ENCODE results near the gene LARGE1. TPM values are rescaled to one million over a fixed set of nuclear protein-coding genes. Genes with fewer than 3 reads are reported as not detected.

The LARGE1 gene
- total RNA-seq, 1 experiment from 2014 or later, result 1.5 TPM

DNA sequence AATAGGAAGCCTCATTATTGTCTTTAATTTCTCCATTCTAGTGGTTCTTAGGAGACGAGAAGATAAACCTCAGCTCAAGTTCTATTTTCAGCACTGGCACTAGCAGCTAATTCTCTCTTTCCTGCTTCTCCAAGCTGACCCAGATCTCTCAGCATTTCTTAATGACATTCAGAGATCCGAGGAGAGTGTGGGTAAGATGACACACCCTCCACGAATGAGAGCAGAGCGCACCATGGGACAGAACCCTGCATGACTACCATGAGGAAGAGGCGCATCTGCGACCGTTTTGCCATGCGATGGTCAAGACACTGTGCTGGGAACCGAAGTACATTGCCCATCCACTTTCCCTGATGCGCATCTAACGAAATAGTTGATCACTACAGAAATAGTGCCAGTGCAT, 241.8 kb downstream of the LARGE1 start:
- CTCF ChIA-PET, result no interaction called here
- no TSS peak for BruUV-seq (replicated peaks)
- intact Hi-C loops (cut with micrococcal nuclease), result loop anchor here (5.0 kb wide), 1 partner anchor 51 kb away; no protein-coding TSS in a partner anchor

More for the DNA sequence above, 241.8 kb downstream of the LARGE1 start:
- no peak overlapping the region for H2AFZ ChIP-seq (ENCODE audit: low read depth, low read length, poor library complexity, severe bottlenecking)
- H3K4me2 ChIP-seq (ENCODE audit: low read length), result no peak overlapping the region
- no peaks in the 10 kb centered on the region for H4K20me1 ChIP-seq (ENCODE audit: insufficient read depth)
- no peaks in the 10 kb centered on the region for H3K79me2 ChIP-seq (ENCODE audit: insufficient read depth, low read length)
- TF ChIP-seq POLR2A (IDR thresholded peaks at IDR 0.05; ENCODE audit: borderline replicate concordance, extremely low read depth, insufficient read depth, insufficient read length) (no peak), SRF (IDR thresholded peaks at IDR 0.05; ENCODE audit: low read depth) (no peak), EZH2phosphoT487 (IDR thresholded peaks at IDR 0.05; ENCODE audit: borderline replicate concordance) (no peak), CEBPB (IDR thresholded peaks at IDR 0.05; ENCODE audit: low read depth) (no peak), ZFX (IDR thresholded peaks at IDR 0.05) (no peak), POLR2AphosphoS5 (IDR thresholded peaks at IDR 0.05; ENCODE audit: low read depth, low read length) (no peak), EGR1 (IDR thresholded peaks at IDR 0.05; ENCODE audit: low read depth) (no peak), ELF1 (IDR thresholded peaks at IDR 0.05; ENCODE audit: borderline replicate concordance, low read depth) (no peak), FOSL1 (IDR thresholded peaks at IDR 0.05; ENCODE audit: low read depth) (no peak), SP1 (IDR thresholded peaks at IDR 0.05; ENCODE audit: low read depth) (no peak), YY1 (IDR thresholded peaks at IDR 0.05; ENCODE audit: extremely low read depth, insufficient replicate concordance, low read depth, low read length) (no peak)
- TF ChIP-seq, protein P1, sequence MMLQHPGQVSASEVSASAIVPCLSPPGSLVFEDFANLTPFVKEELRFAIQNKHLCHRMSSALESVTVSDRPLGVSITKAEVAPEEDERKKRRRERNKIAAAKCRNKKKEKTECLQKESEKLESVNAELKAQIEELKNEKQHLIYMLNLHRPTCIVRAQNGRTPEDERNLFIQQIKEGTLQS (IDR thresholded peaks at IDR 0.05), result no peak
- TF ChIP-seq, protein P2, sequence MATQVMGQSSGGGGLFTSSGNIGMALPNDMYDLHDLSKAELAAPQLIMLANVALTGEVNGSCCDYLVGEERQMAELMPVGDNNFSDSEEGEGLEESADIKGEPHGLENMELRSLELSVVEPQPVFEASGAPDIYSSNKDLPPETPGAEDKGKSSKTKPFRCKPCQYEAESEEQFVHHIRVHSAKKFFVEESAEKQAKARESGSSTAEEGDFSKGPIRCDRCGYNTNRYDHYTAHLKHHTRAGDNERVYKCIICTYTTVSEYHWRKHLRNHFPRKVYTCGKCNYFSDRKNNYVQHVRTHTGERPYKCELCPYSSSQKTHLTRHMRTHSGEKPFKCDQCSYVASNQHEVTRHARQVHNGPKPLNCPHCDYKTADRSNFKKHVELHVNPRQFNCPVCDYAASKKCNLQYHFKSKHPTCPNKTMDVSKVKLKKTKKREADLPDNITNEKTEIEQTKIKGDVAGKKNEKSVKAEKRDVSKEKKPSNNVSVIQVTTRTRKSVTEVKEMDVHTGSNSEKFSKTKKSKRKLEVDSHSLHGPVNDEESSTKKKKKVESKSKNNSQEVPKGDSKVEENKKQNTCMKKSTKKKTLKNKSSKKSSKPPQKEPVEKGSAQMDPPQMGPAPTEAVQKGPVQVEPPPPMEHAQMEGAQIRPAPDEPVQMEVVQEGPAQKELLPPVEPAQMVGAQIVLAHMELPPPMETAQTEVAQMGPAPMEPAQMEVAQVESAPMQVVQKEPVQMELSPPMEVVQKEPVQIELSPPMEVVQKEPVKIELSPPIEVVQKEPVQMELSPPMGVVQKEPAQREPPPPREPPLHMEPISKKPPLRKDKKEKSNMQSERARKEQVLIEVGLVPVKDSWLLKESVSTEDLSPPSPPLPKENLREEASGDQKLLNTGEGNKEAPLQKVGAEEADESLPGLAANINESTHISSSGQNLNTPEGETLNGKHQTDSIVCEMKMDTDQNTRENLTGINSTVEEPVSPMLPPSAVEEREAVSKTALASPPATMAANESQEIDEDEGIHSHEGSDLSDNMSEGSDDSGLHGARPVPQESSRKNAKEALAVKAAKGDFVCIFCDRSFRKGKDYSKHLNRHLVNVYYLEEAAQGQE (IDR thresholded peaks at IDR 0.05; ENCODE audit: low read depth), result no peak
- TF ChIP-seq, protein P3, sequence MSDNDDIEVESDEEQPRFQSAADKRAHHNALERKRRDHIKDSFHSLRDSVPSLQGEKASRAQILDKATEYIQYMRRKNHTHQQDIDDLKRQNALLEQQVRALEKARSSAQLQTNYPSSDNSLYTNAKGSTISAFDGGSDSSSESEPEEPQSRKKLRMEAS (IDR thresholded peaks at IDR 0.05), result no peak
- TF ChIP-seq, protein P4, sequence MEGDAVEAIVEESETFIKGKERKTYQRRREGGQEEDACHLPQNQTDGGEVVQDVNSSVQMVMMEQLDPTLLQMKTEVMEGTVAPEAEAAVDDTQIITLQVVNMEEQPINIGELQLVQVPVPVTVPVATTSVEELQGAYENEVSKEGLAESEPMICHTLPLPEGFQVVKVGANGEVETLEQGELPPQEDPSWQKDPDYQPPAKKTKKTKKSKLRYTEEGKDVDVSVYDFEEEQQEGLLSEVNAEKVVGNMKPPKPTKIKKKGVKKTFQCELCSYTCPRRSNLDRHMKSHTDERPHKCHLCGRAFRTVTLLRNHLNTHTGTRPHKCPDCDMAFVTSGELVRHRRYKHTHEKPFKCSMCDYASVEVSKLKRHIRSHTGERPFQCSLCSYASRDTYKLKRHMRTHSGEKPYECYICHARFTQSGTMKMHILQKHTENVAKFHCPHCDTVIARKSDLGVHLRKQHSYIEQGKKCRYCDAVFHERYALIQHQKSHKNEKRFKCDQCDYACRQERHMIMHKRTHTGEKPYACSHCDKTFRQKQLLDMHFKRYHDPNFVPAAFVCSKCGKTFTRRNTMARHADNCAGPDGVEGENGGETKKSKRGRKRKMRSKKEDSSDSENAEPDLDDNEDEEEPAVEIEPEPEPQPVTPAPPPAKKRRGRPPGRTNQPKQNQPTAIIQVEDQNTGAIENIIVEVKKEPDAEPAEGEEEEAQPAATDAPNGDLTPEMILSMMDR (IDR thresholded peaks at IDR 0.05 in 2 of 3, conservative IDR thresholded peaks at IDR 0.05 in 1 of 3; ENCODE audit: borderline replicate concordance in 1 of 3, insufficient read depth in 1 of 3, low read depth in 2 of 3, low read length in 2 of 3), result no peak
- ChIA-PET POLR2A (no interaction called here), RAD21 (ENCODE audit: low non-redundant PET in 1 of 2, low total read pairs in 2 of 2, uncharacterized antibody in 2 of 2, unreplicated experiment in 2 of 2) (no interaction called here)
- no peak overlapping the region for H3K27ac ChIP-seq (ENCODE audit: low read depth, low read length)
- no peak overlapping the region for H3K4me3 ChIP-seq (replicated peaks in 1 of 2; ENCODE audit: low read depth in 1 of 2, low read length in 2 of 2)
- no peaks in the 10 kb centered on the region for H3K4me1 ChIP-seq (ENCODE audit: control insufficient read depth in 1 of 2, insufficient read depth in 2 of 2, low read length in 2 of 2)
- no peaks in the 10 kb centered on the region for H3K36me3 ChIP-seq (ENCODE audit: control insufficient read depth in 1 of 2, insufficient read depth in 2 of 2, low read length in 2 of 2)
- peaks cover 7 to 33% of the 10 kb centered on the region in 2 experiments; a peak in 2 of 4 replicates for H3K9me3 ChIP-seq (ENCODE audit: control insufficient read depth in 1 of 2, insufficient read depth in 1 of 2, low read depth in 1 of 2, low read length in 2 of 2)
- no peaks in the 10 kb centered on the region for H3K27me3 ChIP-seq (ENCODE audit: insufficient read depth, low read length)
- H3K9ac ChIP-seq (ENCODE audit: low read length), result no peak overlapping the region
- ATAC-seq (no peak), DNase-seq (ENCODE audit: low read depth, low spot score) (no peak)
- H3K9me2 ChIP-seq (ENCODE audit: insufficient read depth), result no peaks in the 10 kb centered on the region
